ENCODE measurements around the gene LMTK2.

- no peak for TF ChIP-seq CTCF (IDR thresholded peaks at IDR 0.05; ENCODE audit: insufficient read depth, low read length, poor library complexity, severe bottlenecking)
- no peak for TF ChIP-seq EZH2phosphoT487 (conservative IDR thresholded peaks at IDR 0.05; ENCODE audit: low read length)
These were observed 56.1 kb downstream of the LMTK2 start for GRCh38 chr7:98162758-98163157.

All from SU-DHL-6 (cell line).